AG09309 (cell line): ENCODE results near the gene GPR137C.

ENCODE experiments used
- DNase-seq: peaks from one replicate; pipeline ENCODE4 v3.0.0-alpha.2; 2010; ENCODE audit warnings: low read depth
- H3K4me3 ChIP-seq: 2 replicates; pipeline ENCODE4 v1.5.1; 2011; ENCODE audit warnings: mild to moderate bottlenecking, low read depth, low read length, moderate library complexity; ENCODE audit not compliant: control insufficient read depth
- TF ChIP-seq, protein P1 (sequence below): IDR thresholded peaks from 2 replicates; pipeline ENCODE4 v1.5.1; 2011; ENCODE audit warnings: mild to moderate bottlenecking, low read depth, low read length, inconsistent platforms; ENCODE audit not compliant: insufficient read depth, control insufficient read depth; ENCODE audit errors: missing control alignments

GPR137C gene

DNA sequence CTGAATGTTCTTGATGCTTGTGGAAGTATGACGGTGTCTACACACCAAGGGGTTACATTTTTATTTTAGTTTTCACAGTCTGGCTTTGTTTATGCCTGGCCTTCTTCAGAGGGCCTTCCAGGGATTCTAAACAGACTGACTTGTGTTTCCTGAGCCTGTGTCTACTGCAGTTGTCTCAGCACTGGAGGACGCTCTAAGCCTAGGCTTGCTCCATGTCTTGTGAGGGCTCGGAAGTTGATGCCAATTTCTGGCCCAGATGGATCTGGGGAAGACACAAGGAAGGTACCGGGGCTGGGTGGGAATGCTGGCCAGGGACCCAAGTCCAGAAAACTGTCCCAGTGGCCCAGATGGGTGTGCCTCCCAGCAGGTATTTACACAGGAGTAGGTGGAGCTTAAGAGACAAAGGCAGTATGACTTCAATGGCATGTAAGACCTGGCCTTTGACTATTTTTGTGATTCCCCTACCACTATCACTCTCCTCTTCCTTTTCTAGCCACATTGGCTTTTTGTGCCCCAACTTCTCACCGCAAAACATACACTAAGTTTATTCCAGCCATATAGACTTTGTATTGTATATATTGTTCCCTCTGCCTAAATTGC is 56.9 kb downstream of the GPR137C start:
- TF ChIP-seq, protein P1, sequence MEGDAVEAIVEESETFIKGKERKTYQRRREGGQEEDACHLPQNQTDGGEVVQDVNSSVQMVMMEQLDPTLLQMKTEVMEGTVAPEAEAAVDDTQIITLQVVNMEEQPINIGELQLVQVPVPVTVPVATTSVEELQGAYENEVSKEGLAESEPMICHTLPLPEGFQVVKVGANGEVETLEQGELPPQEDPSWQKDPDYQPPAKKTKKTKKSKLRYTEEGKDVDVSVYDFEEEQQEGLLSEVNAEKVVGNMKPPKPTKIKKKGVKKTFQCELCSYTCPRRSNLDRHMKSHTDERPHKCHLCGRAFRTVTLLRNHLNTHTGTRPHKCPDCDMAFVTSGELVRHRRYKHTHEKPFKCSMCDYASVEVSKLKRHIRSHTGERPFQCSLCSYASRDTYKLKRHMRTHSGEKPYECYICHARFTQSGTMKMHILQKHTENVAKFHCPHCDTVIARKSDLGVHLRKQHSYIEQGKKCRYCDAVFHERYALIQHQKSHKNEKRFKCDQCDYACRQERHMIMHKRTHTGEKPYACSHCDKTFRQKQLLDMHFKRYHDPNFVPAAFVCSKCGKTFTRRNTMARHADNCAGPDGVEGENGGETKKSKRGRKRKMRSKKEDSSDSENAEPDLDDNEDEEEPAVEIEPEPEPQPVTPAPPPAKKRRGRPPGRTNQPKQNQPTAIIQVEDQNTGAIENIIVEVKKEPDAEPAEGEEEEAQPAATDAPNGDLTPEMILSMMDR = no peak
- H3K4me3 ChIP-seq = no peak overlapping the region
- no peak for DNase-seq

DNA sequence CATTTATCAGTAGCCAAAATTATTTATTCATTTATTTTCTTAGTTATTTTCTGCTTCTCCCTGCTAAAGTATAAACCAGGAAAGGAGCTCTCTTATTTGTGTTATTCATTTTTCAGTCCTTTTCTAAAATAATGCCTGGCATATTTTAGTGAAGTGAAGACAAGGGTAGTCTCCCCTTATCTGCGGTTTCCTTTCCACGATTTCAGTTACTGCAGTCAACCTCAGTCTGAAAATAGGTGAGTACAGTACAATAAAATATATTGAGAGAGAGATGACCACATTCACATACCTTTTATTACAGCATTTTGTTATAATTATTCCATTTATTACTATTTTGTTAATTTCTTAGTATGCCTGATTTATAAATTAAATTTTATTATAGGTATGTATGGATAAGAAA is 57.6 kb downstream of the GPR137C start:
- DNase-seq = no peak
- TF ChIP-seq, protein P1 = no peak
- no peak overlapping the region for H3K4me3 ChIP-seq

DNA sequence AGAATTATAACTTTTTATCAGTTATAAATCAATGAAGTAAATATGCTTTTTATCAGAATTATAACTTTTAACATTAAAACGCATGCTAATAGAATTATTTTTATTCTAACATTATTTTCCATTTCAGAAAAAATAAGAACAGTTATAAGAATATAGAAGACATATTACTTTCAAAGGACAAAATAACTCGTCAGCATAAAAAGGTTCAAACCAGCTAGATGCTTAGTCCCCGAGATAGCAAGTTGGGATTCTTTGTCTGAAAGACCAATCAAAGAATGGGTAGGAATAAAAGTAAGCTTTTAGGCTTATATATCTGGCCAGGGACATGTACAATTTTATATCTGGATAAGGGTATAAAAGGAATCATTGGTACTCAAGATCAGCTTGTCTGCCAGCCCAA is 66.0 kb downstream of the GPR137C start:
- TF ChIP-seq, protein P1 = no peak
- no peak overlapping the region for H3K4me3 ChIP-seq
- DNase-seq = no peak

DNA sequence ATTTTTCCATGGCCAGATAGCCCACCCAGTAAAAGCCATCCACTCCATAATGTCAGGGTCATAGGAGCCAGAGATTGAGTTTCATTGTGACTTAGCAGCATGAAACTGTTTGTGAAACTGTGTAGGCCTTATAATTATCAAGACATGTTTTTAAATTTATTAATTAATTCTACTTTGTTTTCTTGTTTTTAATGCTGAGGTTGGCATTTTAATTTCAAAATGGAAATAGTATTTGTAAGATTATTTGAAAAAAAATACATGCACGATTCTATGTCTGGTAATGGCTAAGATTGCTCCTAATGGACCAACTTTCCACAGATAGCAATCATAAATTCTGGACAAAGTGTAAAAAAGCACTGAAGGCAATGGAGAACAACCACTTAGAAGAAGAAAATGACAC is 67.1 kb downstream of the GPR137C start:
- DNase-seq = no peak
- TF ChIP-seq, protein P1 = no peak
- H3K4me3 ChIP-seq = no peak overlapping the region

DNA sequence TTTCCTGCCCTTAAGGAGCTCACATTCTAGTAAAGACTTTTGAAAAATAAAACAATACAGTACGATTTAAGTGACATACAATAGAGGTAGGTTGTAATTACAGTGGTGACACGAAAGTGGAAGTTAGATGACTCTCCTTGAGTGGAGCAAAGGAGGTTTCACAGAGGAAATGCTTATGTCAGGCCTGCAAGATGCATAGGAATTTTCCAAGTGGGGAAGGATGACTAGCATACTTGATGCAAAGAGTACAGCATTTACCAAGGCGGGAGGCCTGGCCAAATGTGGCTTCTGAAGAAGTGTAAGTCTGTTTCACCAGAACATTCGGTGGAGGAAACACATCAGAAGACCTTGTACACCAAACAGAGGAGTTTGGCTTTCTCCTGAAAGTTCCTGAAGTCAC is 87.5 kb downstream of the GPR137C start:
- DNase-seq = no peak
- TF ChIP-seq, protein P1 = no peak

DNA sequence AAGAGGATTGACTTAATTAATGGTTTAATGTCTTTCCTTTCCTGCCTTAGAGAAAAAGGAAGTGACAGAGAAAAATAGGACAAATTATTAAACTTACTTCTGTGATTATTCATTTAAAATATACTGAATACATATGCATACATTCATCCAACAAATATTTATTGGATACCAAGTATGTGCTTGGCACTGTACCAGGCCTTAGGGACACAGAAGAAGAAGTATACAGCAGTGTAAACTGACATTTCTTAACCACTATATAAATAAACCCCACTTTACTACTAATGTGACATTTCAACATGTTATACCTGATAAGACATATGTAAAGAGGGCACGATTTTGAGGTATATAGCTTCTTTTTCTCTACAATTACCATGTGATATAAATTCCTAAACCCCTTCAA is 89.1 kb downstream of the GPR137C start:
- no peak overlapping the region for H3K4me3 ChIP-seq
- TF ChIP-seq, protein P1 = no peak
- no peak for DNase-seq

More for the DNA sequence above, 87.5 kb downstream of the GPR137C start:
- no peak overlapping the region for H3K4me3 ChIP-seq

DNA sequence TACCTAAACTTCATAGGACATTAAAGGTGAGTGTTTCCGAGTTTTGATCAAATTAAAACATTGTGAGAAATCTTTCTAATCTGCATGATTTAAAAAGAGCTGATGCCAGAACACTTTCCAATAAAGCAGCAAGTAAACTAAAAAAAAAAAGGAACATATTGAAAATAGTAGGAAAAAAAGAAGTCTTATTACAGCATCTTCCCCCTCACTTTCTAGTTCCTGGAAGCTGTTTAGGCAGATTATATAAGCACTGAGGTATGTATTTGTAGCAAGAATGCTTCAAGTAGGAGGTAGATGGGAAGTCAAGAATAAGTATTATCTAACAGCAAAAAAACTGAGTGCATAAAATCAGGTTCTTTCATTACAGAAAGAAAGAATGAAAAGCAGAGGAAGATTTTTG is 96.9 kb downstream of the GPR137C start:
- DNase-seq = no peak
- TF ChIP-seq, protein P1 = no peak
- no peak overlapping the region for H3K4me3 ChIP-seq
